SHP77 treated with DMSO at 0.1 percent for 48 hours (cell line): ENCODE measurements around the gene SLC19A1.

Experiments
- DNase-seq: peaks from one replicate; lab custom pipeline; 2025; lab: John Stamatoyannopoulos, UW

SLC19A1 gene

GRCh38 chr21:45542242-45542666 lies at the start of gene SLC19A1:
Gene SLC19A1 (minus strand): TSS chr21:45542440. CDS start chr21:45537959, 4,481 bp downstream.
- no peak for DNase-seq

GRCh38 chr21:45591619-45592207 lies 49.5 kb upstream of the SLC19A1 start:
- no peak for DNase-seq

- DNase-seq = no peak
These were observed 48.7 kb upstream of the SLC19A1 start for GRCh38 chr21:45590726-45591618.

- no peak for DNase-seq
These were observed 48.0 kb upstream of the SLC19A1 start for GRCh38 chr21:45590246-45590725.

GRCh38 chr21:45589686-45590245 lies 47.5 kb upstream of the SLC19A1 start:
- no peak for DNase-seq

- no peak for DNase-seq
These were observed 46.7 kb upstream of the SLC19A1 start for GRCh38 chr21:45588871-45589491.

- DNase-seq = no peak
These were observed 46.0 kb upstream of the SLC19A1 start for GRCh38 chr21:45588086-45588825.

- DNase-seq = no peak
These were observed 44.1 kb upstream of the SLC19A1 start for GRCh38 chr21:45586289-45586858.

GRCh38 chr21:45584786-45585185 lies 42.5 kb upstream of the SLC19A1 start:
- DNase-seq = no peak

GRCh38 chr21:45583831-45584509 lies 41.7 kb upstream of the SLC19A1 start:
- no peak for DNase-seq

GRCh38 chr21:45582128-45582527 lies 39.9 kb upstream of the SLC19A1 start:
- no peak for DNase-seq

GRCh38 chr21:45581322-45581712 lies 39.1 kb upstream of the SLC19A1 start:
- DNase-seq = no peak

GRCh38 chr21:45580576-45581321 lies 38.5 kb upstream of the SLC19A1 start:
- DNase-seq = no peak

- no peak for DNase-seq
These were observed 37.9 kb upstream of the SLC19A1 start for GRCh38 chr21:45580181-45580575.

GRCh38 chr21:45579383-45580180 lies 37.3 kb upstream of the SLC19A1 start:
- no peak for DNase-seq

GRCh38 chr21:45578811-45579381 lies 36.7 kb upstream of the SLC19A1 start:
- no peak for DNase-seq

GRCh38 chr21:45578176-45578801 lies 36.0 kb upstream of the SLC19A1 start:
- DNase-seq = peak; percentile 10

- no peak for DNase-seq
These were observed 35.5 kb upstream of the SLC19A1 start for GRCh38 chr21:45577801-45578175.
